ENCODE measurements around the gene SPTA1.

Gene SPTA1

GRCh38 chr1:158654571-158654970 lies 31.9 kb downstream of the SPTA1 start:
- H3K36me3 ChIP-seq (ENCODE audit: control insufficient read depth, insufficient read depth, low read length), result no peaks in the 10 kb centered on the region
- H2AFZ ChIP-seq, result no peak overlapping the region
- H3K9ac ChIP-seq, result no peak overlapping the region
- TF ChIP-seq, protein P1, sequence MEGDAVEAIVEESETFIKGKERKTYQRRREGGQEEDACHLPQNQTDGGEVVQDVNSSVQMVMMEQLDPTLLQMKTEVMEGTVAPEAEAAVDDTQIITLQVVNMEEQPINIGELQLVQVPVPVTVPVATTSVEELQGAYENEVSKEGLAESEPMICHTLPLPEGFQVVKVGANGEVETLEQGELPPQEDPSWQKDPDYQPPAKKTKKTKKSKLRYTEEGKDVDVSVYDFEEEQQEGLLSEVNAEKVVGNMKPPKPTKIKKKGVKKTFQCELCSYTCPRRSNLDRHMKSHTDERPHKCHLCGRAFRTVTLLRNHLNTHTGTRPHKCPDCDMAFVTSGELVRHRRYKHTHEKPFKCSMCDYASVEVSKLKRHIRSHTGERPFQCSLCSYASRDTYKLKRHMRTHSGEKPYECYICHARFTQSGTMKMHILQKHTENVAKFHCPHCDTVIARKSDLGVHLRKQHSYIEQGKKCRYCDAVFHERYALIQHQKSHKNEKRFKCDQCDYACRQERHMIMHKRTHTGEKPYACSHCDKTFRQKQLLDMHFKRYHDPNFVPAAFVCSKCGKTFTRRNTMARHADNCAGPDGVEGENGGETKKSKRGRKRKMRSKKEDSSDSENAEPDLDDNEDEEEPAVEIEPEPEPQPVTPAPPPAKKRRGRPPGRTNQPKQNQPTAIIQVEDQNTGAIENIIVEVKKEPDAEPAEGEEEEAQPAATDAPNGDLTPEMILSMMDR (IDR thresholded peaks at IDR 0.05), result no peak
- H3K4me3 ChIP-seq (ENCODE audit: low read depth, low read length), result no peak overlapping the region
- H3K9me3 ChIP-seq (ENCODE audit: control insufficient read depth, low read length), result no peaks in the 10 kb centered on the region
- H3K27ac ChIP-seq, result no peak overlapping the region
- no peaks in the 10 kb centered on the region for H3K79me2 ChIP-seq
- H3K4me2 ChIP-seq (ENCODE audit: low read length), result no peak overlapping the region
- H3K27me3 ChIP-seq (ENCODE audit: control insufficient read depth, insufficient read depth, low read length), result no peaks in the 10 kb centered on the region
- no peaks in the 10 kb centered on the region for H3K4me1 ChIP-seq

- no peak overlapping the region for H3K9ac ChIP-seq
- H2AFZ ChIP-seq, result no peak overlapping the region
- no peak overlapping the region for H3K4me2 ChIP-seq (ENCODE audit: low read length)
- no peak overlapping the region for H3K4me3 ChIP-seq (ENCODE audit: low read depth, low read length)
- TF ChIP-seq, protein P1 (IDR thresholded peaks at IDR 0.05), result no peak
- no peaks in the 10 kb centered on the region for H3K36me3 ChIP-seq (ENCODE audit: control insufficient read depth, insufficient read depth, low read length)
- H3K4me1 ChIP-seq, result no peaks in the 10 kb centered on the region
- H3K27ac ChIP-seq, result no peak overlapping the region
- no peaks in the 10 kb centered on the region for H3K79me2 ChIP-seq
- H3K9me3 ChIP-seq (ENCODE audit: control insufficient read depth, low read length), result no peaks in the 10 kb centered on the region
- H3K27me3 ChIP-seq (ENCODE audit: control insufficient read depth, insufficient read depth, low read length), result no peaks in the 10 kb centered on the region
Observed at GRCh38 chr1:158654086-158654485, 32.4 kb downstream of the SPTA1 start.

DNA sequence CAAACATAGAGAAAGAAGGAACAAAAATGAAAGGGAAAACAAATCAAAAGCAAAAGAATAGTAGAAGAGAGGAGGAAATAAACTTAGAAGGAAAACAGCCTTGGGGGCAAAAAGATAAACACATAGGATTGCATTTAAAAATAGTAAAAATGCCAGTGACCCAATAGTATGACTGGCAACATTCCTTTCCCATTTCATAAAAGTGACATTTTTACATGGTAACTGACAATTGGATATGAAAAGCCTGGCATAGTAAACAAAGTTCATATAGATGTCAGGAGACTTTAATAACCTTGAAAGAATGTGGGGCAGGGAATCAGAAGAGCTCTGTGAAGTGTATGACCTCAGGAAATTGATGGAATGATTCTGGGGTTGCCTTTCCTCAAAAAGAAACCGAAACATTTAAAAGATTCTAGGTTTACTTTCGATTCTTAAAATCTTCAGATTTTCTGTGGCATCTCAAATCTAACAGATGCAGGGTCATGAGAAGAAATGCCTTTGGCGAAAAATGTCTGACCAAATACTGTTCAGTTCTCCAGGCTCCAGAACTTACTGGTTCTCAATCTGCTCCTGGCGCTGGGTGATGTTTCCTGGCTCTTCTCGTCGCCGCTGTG lies 33.7 kb downstream of the SPTA1 start:
- no peaks in the 10 kb centered on the region for H3K4me1 ChIP-seq
- H3K27me3 ChIP-seq (ENCODE audit: control insufficient read depth, insufficient read depth, low read length), result no peaks in the 10 kb centered on the region
- TF ChIP-seq, protein P1 (IDR thresholded peaks at IDR 0.05), result no peak
- no peak overlapping the region for H3K27ac ChIP-seq
- no peak overlapping the region for H3K4me2 ChIP-seq (ENCODE audit: low read length)
- no peaks in the 10 kb centered on the region for H3K9me3 ChIP-seq (ENCODE audit: control insufficient read depth, low read length)
- no peak overlapping the region for H3K4me3 ChIP-seq (ENCODE audit: low read depth, low read length)
- no peaks in the 10 kb centered on the region for H3K79me2 ChIP-seq
- no peak overlapping the region for H3K9ac ChIP-seq
- no peaks in the 10 kb centered on the region for H3K36me3 ChIP-seq (ENCODE audit: control insufficient read depth, insufficient read depth, low read length)
- H2AFZ ChIP-seq, result no peak overlapping the region

DNA sequence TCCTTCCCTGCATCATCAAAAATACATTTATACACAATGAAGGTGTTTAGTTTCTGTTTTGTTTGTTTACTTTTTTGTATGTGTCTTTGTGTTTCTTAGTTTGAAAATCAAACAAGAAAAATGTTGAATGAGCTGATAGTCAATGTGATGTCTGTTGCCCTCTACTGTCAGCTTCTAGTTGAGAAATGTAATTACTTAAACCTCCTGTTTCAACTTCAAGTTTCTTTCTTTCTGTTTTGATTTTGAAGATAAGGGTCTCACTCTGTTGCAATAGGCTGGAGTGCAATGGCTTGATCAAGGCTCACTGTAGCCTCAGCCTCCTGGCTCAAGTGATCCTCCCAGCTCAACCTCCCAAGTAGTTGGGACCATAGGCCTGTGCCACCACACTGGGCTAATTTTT lies 37.5 kb downstream of the SPTA1 start:
- H3K79me2 ChIP-seq, result no peaks in the 10 kb centered on the region
- TF ChIP-seq, protein P1 (IDR thresholded peaks at IDR 0.05), result no peak
- no peaks in the 10 kb centered on the region for H3K36me3 ChIP-seq (ENCODE audit: control insufficient read depth, insufficient read depth, low read length)
- no peak overlapping the region for H3K27ac ChIP-seq
- no peak overlapping the region for H2AFZ ChIP-seq
- H3K9ac ChIP-seq, result no peak overlapping the region
- no peaks in the 10 kb centered on the region for H3K9me3 ChIP-seq (ENCODE audit: control insufficient read depth, low read length)
- no peaks in the 10 kb centered on the region for H3K4me1 ChIP-seq
- no peak overlapping the region for H3K4me2 ChIP-seq (ENCODE audit: low read length)
- no peaks in the 10 kb centered on the region for H3K27me3 ChIP-seq (ENCODE audit: control insufficient read depth, insufficient read depth, low read length)
- no peak overlapping the region for H3K4me3 ChIP-seq (ENCODE audit: low read depth, low read length)

DNA sequence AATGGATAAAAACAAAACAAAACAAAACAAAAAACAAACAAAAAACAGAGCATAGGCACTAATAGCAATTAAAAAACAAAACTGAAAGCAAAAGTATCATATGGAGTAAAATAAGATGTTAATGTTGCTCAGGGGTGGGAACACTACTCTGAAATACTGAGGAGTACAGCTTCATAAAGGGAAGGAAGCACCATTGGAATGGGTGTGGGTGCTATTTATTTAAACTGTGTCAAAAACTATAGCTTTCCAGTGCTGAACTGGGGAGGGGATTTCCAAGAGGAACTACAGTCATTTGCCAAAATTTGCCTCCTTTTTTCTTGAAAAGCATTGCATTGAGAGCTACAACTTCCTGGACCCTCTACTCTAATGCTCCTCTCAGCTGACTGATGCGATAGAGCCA lies 40.0 kb downstream of the SPTA1 start:
- no peak overlapping the region for H3K4me3 ChIP-seq (ENCODE audit: low read depth, low read length)
- no peaks in the 10 kb centered on the region for H3K36me3 ChIP-seq (ENCODE audit: control insufficient read depth, insufficient read depth, low read length)
- no peaks in the 10 kb centered on the region for H3K79me2 ChIP-seq
- H3K27me3 ChIP-seq (ENCODE audit: control insufficient read depth, insufficient read depth, low read length), result no peaks in the 10 kb centered on the region
- no peaks in the 10 kb centered on the region for H3K4me1 ChIP-seq
- TF ChIP-seq, protein P1 (IDR thresholded peaks at IDR 0.05), result no peak
- no peak overlapping the region for H3K4me2 ChIP-seq (ENCODE audit: low read length)
- no peak overlapping the region for H3K9ac ChIP-seq
- H2AFZ ChIP-seq, result no peak overlapping the region
- H3K9me3 ChIP-seq (ENCODE audit: control insufficient read depth, low read length), result no peaks in the 10 kb centered on the region
- H3K27ac ChIP-seq, result no peak overlapping the region

Measured in parathyroid adenoma (tissue), 2 donors.